ENCODE data around the gene PLEKHA7. TPM values are rescaled to one million over a fixed set of nuclear protein-coding genes. Genes with fewer than 3 reads are reported as not detected.

The PLEKHA7 gene
- total RNA-seq, 2 donors from 2014 or later, result 55.6 to 65.9 TPM

DNA sequence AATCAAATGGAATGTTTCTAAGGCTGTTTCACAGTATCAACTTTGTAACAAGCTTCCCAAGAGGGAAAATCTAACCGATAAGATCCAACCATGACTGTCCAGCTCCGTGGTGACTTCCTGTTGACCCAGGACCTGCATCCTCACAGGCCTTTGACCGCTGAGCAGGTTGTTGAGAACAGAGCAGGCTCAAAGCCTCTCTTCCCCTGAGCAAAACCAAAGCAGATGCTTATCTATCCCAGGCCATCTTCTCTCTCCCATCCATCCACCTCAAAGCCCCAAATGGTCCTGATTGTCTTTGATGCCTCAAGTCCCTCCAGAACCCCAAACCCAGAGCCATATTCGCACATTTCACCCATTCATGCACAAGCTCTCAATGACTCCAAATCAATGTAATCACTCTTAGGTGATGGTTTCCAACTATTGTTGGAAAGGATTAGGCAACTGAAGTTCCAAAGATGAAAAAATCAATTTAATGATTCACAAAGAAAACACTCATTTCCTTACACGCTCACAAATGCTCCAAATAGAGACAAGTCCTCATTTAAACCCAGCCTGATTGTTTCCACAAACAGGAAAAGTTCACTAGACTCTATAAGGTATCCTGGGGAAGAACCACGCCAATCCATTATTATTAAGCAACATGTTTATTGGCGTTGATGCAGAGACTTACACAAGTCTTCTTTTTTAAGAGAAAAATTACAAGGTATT, 227.0 kb downstream of the PLEKHA7 start:
- Histone ChIP-seq H3K4me3 (no peak overlapping the region), H3K4me1 (no peaks in the 10 kb centered on the region), H3K27me3 (no peaks in the 10 kb centered on the region), H3K9me3 (no peaks in the 10 kb centered on the region), H3K36me3 (no peaks in the 10 kb centered on the region), H3K9ac (ENCODE audit: low read depth in 2 of 2, low read length in 2 of 2) (no peak overlapping the region), H3K27ac (no peak overlapping the region)
- DNase-seq, result no peak
- TF ChIP-seq, protein P1, sequence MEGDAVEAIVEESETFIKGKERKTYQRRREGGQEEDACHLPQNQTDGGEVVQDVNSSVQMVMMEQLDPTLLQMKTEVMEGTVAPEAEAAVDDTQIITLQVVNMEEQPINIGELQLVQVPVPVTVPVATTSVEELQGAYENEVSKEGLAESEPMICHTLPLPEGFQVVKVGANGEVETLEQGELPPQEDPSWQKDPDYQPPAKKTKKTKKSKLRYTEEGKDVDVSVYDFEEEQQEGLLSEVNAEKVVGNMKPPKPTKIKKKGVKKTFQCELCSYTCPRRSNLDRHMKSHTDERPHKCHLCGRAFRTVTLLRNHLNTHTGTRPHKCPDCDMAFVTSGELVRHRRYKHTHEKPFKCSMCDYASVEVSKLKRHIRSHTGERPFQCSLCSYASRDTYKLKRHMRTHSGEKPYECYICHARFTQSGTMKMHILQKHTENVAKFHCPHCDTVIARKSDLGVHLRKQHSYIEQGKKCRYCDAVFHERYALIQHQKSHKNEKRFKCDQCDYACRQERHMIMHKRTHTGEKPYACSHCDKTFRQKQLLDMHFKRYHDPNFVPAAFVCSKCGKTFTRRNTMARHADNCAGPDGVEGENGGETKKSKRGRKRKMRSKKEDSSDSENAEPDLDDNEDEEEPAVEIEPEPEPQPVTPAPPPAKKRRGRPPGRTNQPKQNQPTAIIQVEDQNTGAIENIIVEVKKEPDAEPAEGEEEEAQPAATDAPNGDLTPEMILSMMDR (IDR thresholded peaks at IDR 0.05), result no peak
- intact Hi-C loops (cut with DNase I), result loop anchor here (10.0 kb wide), 1 partner anchor 278 kb away; no protein-coding TSS in a partner anchor

DNA sequence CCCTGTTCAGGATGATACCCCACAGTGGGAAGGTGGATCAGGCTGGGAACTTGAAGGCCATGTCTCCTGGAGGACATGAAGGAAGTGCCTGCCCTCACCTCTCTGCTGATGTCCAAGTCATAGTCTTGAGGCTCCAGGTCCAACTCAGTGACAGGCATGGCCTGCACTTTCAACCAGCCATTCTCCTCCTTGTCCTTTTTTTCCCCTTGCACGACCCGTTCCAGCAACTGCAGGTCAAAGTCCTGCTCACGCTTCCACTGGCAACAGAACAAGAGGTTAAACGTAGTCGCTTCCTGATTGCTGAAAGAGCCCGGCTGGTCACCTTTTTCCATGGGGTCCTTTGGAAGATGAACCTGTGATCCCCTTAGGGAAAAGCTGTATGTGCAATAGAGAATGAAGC, 228.1 kb downstream of the PLEKHA7 start:
- Histone ChIP-seq H3K4me3 (no peak overlapping the region), H3K9ac (ENCODE audit: low read depth in 2 of 2, low read length in 2 of 2) (no peak overlapping the region), H3K27me3 (no peaks in the 10 kb centered on the region), H3K4me1 (no peaks in the 10 kb centered on the region), H3K27ac (no peak overlapping the region), H3K9me3 (no peaks in the 10 kb centered on the region), H3K36me3 (no peaks in the 10 kb centered on the region)
- intact Hi-C loops (cut with DNase I), result loop anchor here (10.0 kb wide), 1 partner anchor 279 kb away; no protein-coding TSS in a partner anchor
- TF ChIP-seq, protein P1 (IDR thresholded peaks at IDR 0.05), result no peak
- DNase-seq, result no peak

DNA sequence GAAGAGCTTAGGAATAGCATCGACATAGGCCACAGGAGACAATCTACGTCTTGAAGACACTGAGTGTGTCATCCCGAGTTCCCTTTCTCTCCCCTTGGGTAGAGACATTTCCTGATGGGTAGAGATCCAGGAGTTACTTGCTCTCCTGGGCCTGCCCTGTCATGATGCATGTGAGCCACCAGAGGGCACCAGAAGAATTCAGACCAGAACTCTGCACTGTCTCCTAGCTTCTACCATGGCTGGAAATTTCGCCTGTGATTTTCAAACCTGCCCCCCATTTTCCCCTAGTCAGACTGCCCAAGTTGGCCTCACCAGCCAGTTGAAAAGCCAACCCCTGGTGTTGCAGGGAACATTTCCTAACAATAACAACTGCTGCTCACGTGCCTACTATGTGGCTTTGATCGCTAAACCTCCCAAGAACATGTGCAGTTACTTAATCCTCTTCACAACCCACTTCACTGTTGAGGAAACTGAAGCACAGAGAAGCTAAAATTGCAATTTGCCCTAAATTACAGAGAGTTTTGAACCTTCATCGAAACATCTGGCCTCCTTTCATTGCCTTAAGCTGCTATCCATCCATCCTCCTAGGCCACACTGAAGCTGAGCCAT, 228.6 kb downstream of the PLEKHA7 start:
- intact Hi-C loops (cut with DNase I), result loop anchor here (10.0 kb wide), 1 partner anchor 279 kb away; no protein-coding TSS in a partner anchor
- Histone ChIP-seq H3K27me3 (no peaks in the 10 kb centered on the region), H3K9ac (ENCODE audit: low read depth in 2 of 2, low read length in 2 of 2) (no peak overlapping the region), H3K27ac (no peak overlapping the region), H3K4me3 (no peak overlapping the region), H3K4me1 (no peaks in the 10 kb centered on the region), H3K36me3 (no peaks in the 10 kb centered on the region), H3K9me3 (no peaks in the 10 kb centered on the region)
- peak; percentile 60 for DNase-seq
- TF ChIP-seq, protein P1 (IDR thresholded peaks at IDR 0.05), result peak; percentile 79

DNA sequence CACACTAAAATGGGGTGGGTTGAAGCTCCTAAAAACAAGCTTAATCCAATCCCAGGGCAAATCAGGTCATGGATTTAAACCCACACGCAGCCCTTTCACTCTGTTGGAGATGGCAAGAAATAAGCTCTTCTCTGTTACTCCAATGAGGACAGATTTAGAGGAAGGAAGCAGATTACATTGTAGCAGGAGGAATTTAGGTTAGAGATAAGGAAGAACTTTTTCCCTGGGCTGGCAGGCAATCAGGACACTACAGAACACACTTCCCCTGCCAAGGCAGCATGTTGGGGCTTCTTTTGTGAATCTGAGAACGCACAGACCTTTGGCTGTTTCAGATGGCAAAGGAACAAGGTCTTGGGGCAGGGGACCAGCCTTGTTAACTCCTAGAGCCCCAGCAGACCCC, 229.5 kb downstream of the PLEKHA7 start:
- Histone ChIP-seq H3K27me3 (no peaks in the 10 kb centered on the region), H3K9ac (ENCODE audit: low read depth in 2 of 2, low read length in 2 of 2) (no peak overlapping the region), H3K9me3 (no peaks in the 10 kb centered on the region), H3K4me3 (no peak overlapping the region), H3K4me1 (no peaks in the 10 kb centered on the region), H3K36me3 (no peaks in the 10 kb centered on the region), H3K27ac (no peak overlapping the region)
- intact Hi-C loops (cut with DNase I), result loop anchor here (10.0 kb wide), 1 partner anchor 280 kb away; no protein-coding TSS in a partner anchor
- DNase-seq, result no peak
- TF ChIP-seq, protein P1 (IDR thresholded peaks at IDR 0.05), result no peak

DNA sequence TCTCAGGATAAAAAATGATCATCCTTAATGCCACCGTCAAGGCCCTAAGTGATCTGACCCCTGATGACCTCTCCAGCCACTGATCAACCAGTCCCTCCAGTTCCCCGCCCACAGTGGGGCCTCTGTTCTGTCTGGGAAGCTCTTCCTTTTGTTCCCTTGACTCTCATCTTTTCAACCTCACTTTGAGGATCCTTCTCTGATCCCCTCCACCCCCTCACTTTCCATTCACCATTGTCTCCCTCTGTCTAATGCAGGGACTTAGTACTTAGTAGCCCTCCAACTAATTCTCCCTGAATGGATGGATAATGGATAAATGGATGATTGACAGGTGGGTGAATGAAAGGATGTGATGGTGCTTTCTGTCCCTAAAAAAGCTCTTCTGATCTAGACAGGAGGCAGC, 230.1 kb downstream of the PLEKHA7 start:
- no peaks in the 10 kb centered on the region for H3K9me3 ChIP-seq
- no peaks in the 10 kb centered on the region for H3K36me3 ChIP-seq
- TF ChIP-seq, protein P1 (IDR thresholded peaks at IDR 0.05), result no peak
- H3K4me3 ChIP-seq, result no peak overlapping the region
- no peaks in the 10 kb centered on the region for H3K4me1 ChIP-seq
- intact Hi-C loops (cut with DNase I), result loop anchor here (10.0 kb wide), 1 partner anchor 281 kb away; no protein-coding TSS in a partner anchor
- no peak for DNase-seq
- H3K27ac ChIP-seq, result no peak overlapping the region
- H3K27me3 ChIP-seq, result no peaks in the 10 kb centered on the region
- H3K9ac ChIP-seq (ENCODE audit: low read depth in 2 of 2, low read length in 2 of 2), result no peak overlapping the region
